ENCODE measurements around the gene RASL12.
"Not testable (repeated sequence)": the region's sequence is repeated elsewhere in the genome, so short reads cannot be mapped to it uniquely, and the experiment has no call there.

Gene RASL12

DNA sequence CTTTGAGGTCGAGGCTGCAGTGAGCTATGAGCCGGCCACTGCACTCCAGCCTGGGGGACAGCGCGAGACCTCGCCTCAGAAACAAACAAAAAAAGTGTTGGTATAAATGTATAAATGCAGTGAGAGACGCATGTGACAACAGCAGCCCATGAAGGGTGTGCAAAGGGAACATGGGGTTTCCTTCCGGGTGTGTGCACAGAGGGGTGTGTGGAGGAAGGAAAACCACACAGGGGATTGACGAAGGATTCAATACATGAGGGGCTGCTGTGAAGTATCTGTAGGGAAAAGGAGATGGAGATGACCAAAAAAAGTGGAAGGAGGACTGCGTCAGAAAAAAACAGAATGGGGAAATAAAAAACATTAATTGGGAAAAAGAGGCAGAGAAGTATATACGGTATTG is 39.5 kb downstream of the RASL12 start:
- peak overlapping the region; percentile 86 for H3K4me3 ChIP-seq (ENCODE audit: low read depth, low read length)
- TF ChIP-seq, protein P1, sequence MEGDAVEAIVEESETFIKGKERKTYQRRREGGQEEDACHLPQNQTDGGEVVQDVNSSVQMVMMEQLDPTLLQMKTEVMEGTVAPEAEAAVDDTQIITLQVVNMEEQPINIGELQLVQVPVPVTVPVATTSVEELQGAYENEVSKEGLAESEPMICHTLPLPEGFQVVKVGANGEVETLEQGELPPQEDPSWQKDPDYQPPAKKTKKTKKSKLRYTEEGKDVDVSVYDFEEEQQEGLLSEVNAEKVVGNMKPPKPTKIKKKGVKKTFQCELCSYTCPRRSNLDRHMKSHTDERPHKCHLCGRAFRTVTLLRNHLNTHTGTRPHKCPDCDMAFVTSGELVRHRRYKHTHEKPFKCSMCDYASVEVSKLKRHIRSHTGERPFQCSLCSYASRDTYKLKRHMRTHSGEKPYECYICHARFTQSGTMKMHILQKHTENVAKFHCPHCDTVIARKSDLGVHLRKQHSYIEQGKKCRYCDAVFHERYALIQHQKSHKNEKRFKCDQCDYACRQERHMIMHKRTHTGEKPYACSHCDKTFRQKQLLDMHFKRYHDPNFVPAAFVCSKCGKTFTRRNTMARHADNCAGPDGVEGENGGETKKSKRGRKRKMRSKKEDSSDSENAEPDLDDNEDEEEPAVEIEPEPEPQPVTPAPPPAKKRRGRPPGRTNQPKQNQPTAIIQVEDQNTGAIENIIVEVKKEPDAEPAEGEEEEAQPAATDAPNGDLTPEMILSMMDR (conservative IDR thresholded peaks at IDR 0.05; ENCODE audit: low read depth, low read length) = no peak
- DNase-seq (ENCODE audit: low read depth) = no peak

DNA sequence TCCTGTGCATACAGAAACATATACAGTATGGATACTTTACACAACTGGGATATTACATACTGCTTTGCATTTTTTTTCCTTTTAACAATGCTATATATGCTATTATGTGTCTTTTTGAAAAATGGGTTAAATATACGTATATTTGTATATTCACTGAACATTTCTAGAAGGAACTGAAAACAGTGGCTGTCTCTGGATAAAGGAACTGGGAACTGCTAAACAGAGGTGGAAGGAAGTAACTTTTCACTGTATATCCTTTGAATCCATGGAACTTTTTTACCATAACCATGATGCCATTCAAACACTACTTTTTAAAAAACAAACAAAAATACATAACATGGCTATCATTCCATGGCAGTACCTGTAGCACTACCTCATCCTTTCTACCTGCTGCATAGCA is 40.2 kb downstream of the RASL12 start:
- TF ChIP-seq, protein P1 (conservative IDR thresholded peaks at IDR 0.05; ENCODE audit: low read depth, low read length) = no peak
- no peak for DNase-seq (ENCODE audit: low read depth)
- no peak overlapping the region for H3K4me3 ChIP-seq (ENCODE audit: low read depth, low read length)

DNA sequence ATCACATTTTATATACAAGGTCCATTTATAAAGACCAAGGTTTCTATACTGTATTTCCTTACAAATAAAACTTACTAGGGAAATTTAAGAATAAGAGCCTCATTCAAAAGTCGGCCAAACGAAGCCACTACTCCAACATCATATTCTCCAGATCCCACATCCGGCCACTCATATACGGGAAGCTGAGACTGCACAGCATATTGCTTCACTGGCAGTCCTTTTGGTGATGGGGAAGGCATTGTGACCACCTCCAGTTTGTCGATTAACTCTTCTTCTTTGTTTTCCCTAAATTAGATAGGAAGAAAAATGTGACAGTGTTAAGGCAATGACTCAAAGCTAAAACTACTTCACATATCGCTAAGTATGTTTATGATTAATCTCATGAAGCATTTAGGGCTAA is 41.0 kb downstream of the RASL12 start:
- TF ChIP-seq, protein P1 (conservative IDR thresholded peaks at IDR 0.05; ENCODE audit: low read depth, low read length) = no peak
- H3K4me3 ChIP-seq (ENCODE audit: low read depth, low read length) = no peak overlapping the region
- DNase-seq (ENCODE audit: low read depth) = no peak

DNA sequence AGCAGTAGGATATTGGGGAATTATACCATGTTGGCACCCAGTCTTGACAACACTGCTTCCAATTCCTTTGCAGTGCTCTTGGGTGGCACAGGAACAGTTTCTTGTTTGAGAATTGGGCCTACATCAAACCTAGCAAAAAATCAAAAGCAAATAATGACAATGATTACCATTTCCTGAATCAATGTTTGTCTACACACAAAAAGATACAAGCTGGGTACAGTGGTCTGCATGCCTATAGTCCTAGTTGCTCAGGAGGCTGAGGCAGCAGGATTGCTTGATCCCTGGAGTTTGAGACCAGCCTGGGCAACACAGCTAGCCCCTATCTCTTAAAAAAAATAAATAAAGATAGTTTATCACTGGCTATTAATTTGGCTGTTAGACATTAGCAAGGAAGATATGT is 46.3 kb downstream of the RASL12 start:
- TF ChIP-seq, protein P1 (conservative IDR thresholded peaks at IDR 0.05; ENCODE audit: low read depth, low read length) = no peak
- DNase-seq (ENCODE audit: low read depth) = no peak
- H3K4me3 ChIP-seq (ENCODE audit: low read depth, low read length) = no peak overlapping the region

DNA sequence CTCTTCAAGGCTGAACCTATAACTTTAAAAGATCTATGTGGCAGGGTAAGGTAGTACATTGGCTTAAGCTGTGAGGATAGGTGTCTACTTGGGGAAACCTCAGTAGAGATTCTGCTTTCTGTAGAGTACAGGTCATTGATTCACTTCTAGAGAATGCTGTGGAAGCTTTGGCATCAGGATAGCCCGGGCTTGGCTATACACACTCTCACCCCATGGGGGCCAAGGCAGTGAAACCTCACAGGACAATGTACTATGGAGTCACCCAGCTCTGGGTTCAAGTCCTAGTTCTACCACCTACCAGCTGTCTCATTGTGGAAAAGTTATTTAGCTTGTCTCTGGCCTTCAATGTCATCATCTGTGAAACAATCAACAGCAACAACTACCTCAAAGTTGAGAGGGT is 47.4 kb downstream of the RASL12 start:
- no peak overlapping the region for H3K4me3 ChIP-seq (ENCODE audit: low read depth, low read length)
- TF ChIP-seq, protein P1 (conservative IDR thresholded peaks at IDR 0.05; ENCODE audit: low read depth, low read length) = no peak
- DNase-seq (ENCODE audit: low read depth) = no peak

DNA sequence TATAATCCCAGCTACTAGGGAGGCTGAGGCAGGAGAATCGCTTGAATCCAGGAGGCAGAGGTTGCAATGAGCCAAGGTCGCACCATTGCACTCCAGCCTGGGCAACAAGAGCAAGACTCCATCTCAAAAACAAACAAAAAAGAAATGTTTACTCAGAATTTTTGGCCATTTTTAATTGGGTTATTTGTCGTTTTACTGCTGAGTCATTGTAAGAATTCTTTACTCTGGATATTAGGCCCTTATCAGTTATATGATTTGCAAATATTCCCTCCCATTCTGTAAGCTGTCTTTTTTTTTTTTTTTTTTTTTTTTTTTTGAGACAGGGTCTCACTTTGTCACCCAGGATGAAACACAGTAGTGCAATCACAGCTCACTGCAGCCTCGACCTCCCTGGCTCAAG is 56.6 kb downstream of the RASL12 start:
- not testable (repeated sequence) for DNase-seq (ENCODE audit: low read depth); H3K4me3 ChIP-seq (ENCODE audit: low read depth, low read length)

DNA sequence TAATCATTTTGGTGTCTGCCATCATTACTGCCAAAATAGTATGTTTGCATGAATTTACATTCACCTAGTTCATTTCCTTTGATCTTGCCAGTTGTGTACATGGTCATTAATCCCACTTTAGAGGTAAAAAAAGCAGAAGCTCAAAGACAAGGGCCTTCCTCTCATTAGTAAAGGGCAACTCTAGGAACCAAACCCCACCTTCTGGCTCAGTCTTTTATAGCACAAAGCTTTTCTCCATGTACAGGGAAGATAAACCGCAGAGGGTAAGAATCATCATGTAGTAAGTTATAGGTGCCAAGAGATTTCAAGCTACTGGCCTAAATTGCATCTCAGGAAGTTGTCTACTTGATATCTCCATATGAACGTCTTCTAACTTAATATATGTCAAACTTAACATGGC is 58.8 kb downstream of the RASL12 start:
- H3K4me3 ChIP-seq (ENCODE audit: low read depth, low read length) = no peak overlapping the region
- TF ChIP-seq, protein P1 (conservative IDR thresholded peaks at IDR 0.05; ENCODE audit: low read depth, low read length) = peak; percentile 38
- DNase-seq (ENCODE audit: low read depth) = peak; percentile 41

DNA sequence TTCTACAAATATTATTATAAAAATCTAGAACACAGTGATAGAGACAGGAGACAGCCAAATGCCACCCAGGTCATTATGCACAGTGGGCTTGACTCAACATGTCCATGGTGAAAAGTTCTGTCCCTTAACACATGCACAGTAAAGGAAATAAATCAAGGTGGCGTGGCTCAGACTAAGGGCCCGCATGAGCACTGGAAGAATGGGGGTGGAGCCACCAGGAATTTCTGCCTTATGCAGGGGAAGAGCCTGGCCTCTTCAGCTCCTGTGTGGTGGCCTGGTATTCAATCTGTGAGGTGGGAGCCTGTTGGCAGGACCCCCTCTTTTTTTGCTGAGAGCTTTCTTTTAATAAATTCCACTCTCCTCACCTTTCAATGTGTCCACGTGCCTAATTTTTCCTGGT is 60.9 kb downstream of the RASL12 start:
- DNase-seq (ENCODE audit: low read depth) = no peak
- H3K4me3 ChIP-seq (ENCODE audit: low read depth, low read length) = no peak overlapping the region
- TF ChIP-seq, protein P1 (conservative IDR thresholded peaks at IDR 0.05; ENCODE audit: low read depth, low read length) = no peak
